Endothelial cell of umbilical vein (primary cell): ENCODE results near the gene MCU. TPM values are rescaled to one million over a fixed set of nuclear protein-coding genes. Genes with fewer than 3 reads are reported as not detected.

Source experiments
- BruUV-seq: library from RNA; stranded (reverse); fragments of 400-500 nt; replicated peaks from 2 replicates; lab custom pipeline; 2021; lab: Mats Ljungman, UMichigan
- CTCF ChIA-PET: fragments of 300-600, 350-600 bp; sonication (Branson Sonifier 250); formaldehyde crosslinking; loops from one replicate; lab custom pipeline; 2021; ENCODE audit warnings: antibody characterized with exemption, inconsistent platforms; lab: Charles Lee
- POLR2A ChIA-PET: fragments of 300-600, 350-600 bp; sonication (Branson Sonifier 250); formaldehyde crosslinking; loops from one replicate; lab custom pipeline; 2021; ENCODE audit warnings: antibody characterized with exemption, inconsistent platforms; lab: Charles Lee
- DNase-seq: peaks from one replicate; pipeline ENCODE4 v3.0.0-alpha.2; 2011; ENCODE audit warnings: low read depth, low spot score
- FAIRE-seq: peaks from 2 replicates; lab custom pipeline; 2011; peaks lifted over from hg19 to GRCh38; lab: Jason Lieb, UNC
- H2AFZ ChIP-seq: 2 replicates; pipeline ENCODE4 v1.6.0; 2012; ENCODE audit warnings: low read depth, low read length, control low read depth, inconsistent platforms
- H3K27ac ChIP-seq: 2 replicates; pipeline ENCODE4 v1.5.1; 2011; ENCODE audit warnings: low read depth, mild to moderate bottlenecking, control low read depth, low read length, moderate library complexity; ENCODE audit not compliant: insufficient read depth
- H3K27me3 ChIP-seq, 2 experiments: 2 replicates each; pipeline versions ENCODE4 v1.6.0 to v1.6.1; 2011; ENCODE audit warnings: low read length in 2 of 2, mixed read lengths in 1 of 2; ENCODE audit not compliant: control insufficient read depth in 2 of 2, insufficient read depth in 2 of 2
- H3K36me3 ChIP-seq, 2 experiments: 2 replicates in 1 of 2; 3 replicates in 1 of 2; pipeline ENCODE4 v1.5.1; 2011; ENCODE audit warnings: low read length in 2 of 2, mild to moderate bottlenecking in 1 of 2, moderate library complexity in 1 of 2; ENCODE audit not compliant: control insufficient read depth in 2 of 2, insufficient read depth in 2 of 2; ENCODE audit errors: extremely low read depth in 1 of 2
- H3K4me1 ChIP-seq: 3 replicates; pipeline ENCODE4 v1.5.1; 2011; ENCODE audit warnings: mild to moderate bottlenecking, low read length; ENCODE audit not compliant: control insufficient read depth, insufficient read depth; ENCODE audit errors: extremely low read depth
- H3K4me2 ChIP-seq: 2 replicates; pipeline ENCODE4 v1.6.1; 2011; ENCODE audit warnings: low read length, control low read depth, mixed read lengths; ENCODE audit not compliant: insufficient read depth
- H3K4me3 ChIP-seq, 3 experiments: fragments of 200-600 bp in 1 of 3; sonication (generic), shearing (Covaris generic) in 1 of 3; replicated peaks in 1 of 3; 2 replicates each; pipeline ENCODE4 v1.5.1; 2011 to 2016; ENCODE audit warnings: control low read depth in 3 of 3, low read length in 3 of 3, mild to moderate bottlenecking in 2 of 3, inconsistent platforms in 1 of 3, low read depth in 1 of 3, moderate library complexity in 1 of 3; ENCODE audit not compliant: insufficient read depth in 1 of 3
- H3K79me2 ChIP-seq: 2 replicates; pipeline ENCODE4 v1.6.0; 2012; ENCODE audit warnings: low read length, inconsistent platforms; ENCODE audit not compliant: control insufficient read depth, insufficient read depth
- H3K9ac ChIP-seq: replicated peaks from 2 replicates; pipeline ENCODE3; 2011; ENCODE audit warnings: low read length, control low read depth; ENCODE audit not compliant: insufficient read depth; ENCODE audit errors: extremely low read depth
- H3K9me1 ChIP-seq: replicated peaks from 3 replicates; pipeline ENCODE4 v1.6.0; 2011; ENCODE audit warnings: mild to moderate bottlenecking, low read length; ENCODE audit not compliant: control insufficient read depth, insufficient read depth; ENCODE audit errors: extremely low read depth
- H3K9me3 ChIP-seq: replicated peaks from 2 replicates; pipeline ENCODE4 v1.5.1; 2012; ENCODE audit warnings: low read length, inconsistent platforms; ENCODE audit not compliant: control insufficient read depth, insufficient read depth
- H4K20me1 ChIP-seq: replicated peaks from 2 replicates; pipeline ENCODE3; 2011; ENCODE audit warnings: mild to moderate bottlenecking, low read length; ENCODE audit not compliant: control insufficient read depth, insufficient read depth; ENCODE audit errors: extremely low read depth
- CTCF ChIP-seq, 2 donors: IDR thresholded peaks; 1 replicate in 1 of 2; 2 replicates in 1 of 2; pipeline ENCODE4 v1.5.1; 2011; ENCODE audit warnings: low read length in 2 of 2, mild to moderate bottlenecking in 2 of 2, moderate library complexity in 2 of 2, control low read depth in 1 of 2, inconsistent platforms in 1 of 2, low read depth in 1 of 2; ENCODE audit not compliant: insufficient read depth in 1 of 2; ENCODE audit errors: extremely low read depth in 1 of 2
- EZH2 ChIP-seq: IDR thresholded peaks from 2 replicates; pipeline ENCODE4 v1.6.1; 2012; ENCODE audit warnings: borderline replicate concordance, low read depth, mild to moderate bottlenecking, moderate library complexity, low read length, inconsistent platforms; ENCODE audit not compliant: severe bottlenecking
- FOS ChIP-seq: IDR thresholded peaks from 2 replicates; pipeline ENCODE4 v1.6.1; 2011; ENCODE audit warnings: mild to moderate bottlenecking, low read length, moderate library complexity, borderline replicate concordance; ENCODE audit not compliant: insufficient read depth
- GATA2 ChIP-seq: IDR thresholded peaks from 2 replicates; pipeline ENCODE4 v1.7.0; 2011; ENCODE audit warnings: low read depth, mild to moderate bottlenecking, moderate library complexity, mixed read lengths, low read length; ENCODE audit not compliant: insufficient read length, insufficient read depth
- JUN ChIP-seq: IDR thresholded peaks from 2 replicates; pipeline ENCODE4 v1.6.1; 2011; ENCODE audit warnings: borderline replicate concordance, low read depth; ENCODE audit not compliant: insufficient read length, insufficient read depth
- MAX ChIP-seq: IDR thresholded peaks from 2 replicates; pipeline ENCODE4 v1.6.1; 2011; ENCODE audit not compliant: insufficient read depth, insufficient read length
- MYC ChIP-seq: IDR thresholded peaks from one replicate; pipeline ENCODE4 v1.6.1; 2011; ENCODE audit warnings: mild to moderate bottlenecking, low read depth, low read length
- POLR2A ChIP-seq: IDR thresholded peaks from 2 replicates; pipeline ENCODE4 v1.6.1; 2012; ENCODE audit warnings: low read depth, mild to moderate bottlenecking, control low read depth, low read length
- POLR2AphosphoS5 ChIP-seq: IDR thresholded peaks from 2 replicates; pipeline ENCODE4 v1.6.1; 2012; ENCODE audit warnings: low read depth, mild to moderate bottlenecking, control low read depth, low read length, moderate library complexity; ENCODE audit not compliant: insufficient read depth
- dilution Hi-C: fragments of 300-500 bp; cut with MboI; formaldehyde crosslinking; loops from one replicate; pipeline ENCODE4 v1.15.0; 2019; ENCODE audit warnings: low sequenced_read_pairs; ENCODE audit not compliant: extremely low pct_ligation_motif_present
- intact Hi-C: fragments of 100-400 bp; cut with micrococcal nuclease; formaldehyde crosslinking; loops from one replicate; pipeline ENCODE4 v1.10.0; 2022
- polyA plus RNA-seq, 4 experiments: library from polyadenylated mRNA; depleted of rRNA in 3 of 4; stranded (reverse) in 3 of 4; unstranded in 1 of 4; fragments of >200 nt; gene quantifications; 2 replicates each; pipeline versions ENCODE4 v1.2.1 to v1.2.3, GENCODE V29; 2011 to 2012; ENCODE audit warnings: missing spikeins in 1 of 4
- total RNA-seq: library from RNA; stranded (reverse); gene quantifications from 2 replicates; pipeline ENCODE4 v1.2.3, GENCODE V29; 2021

The MCU gene
- total and polyA plus RNA-seq, 2 donors (not counting 3 experiments of a cell fraction or from before 2014, with no cell fraction given) = 25.2 to 37.2 TPM

- no peak overlapping the region for H3K4me3 ChIP-seq
- ChIA-PET POLR2A (no interaction called here), CTCF (interaction anchor here (1.0 kb wide), 1 partner anchor 98 kb away, joined by 3 read pairs; no protein-coding TSS in a partner anchor)
- H4K20me1 ChIP-seq = no peaks in the 10 kb centered on the region
- no TSS peak for BruUV-seq
- H3K79me2 ChIP-seq = no peaks in the 10 kb centered on the region
- H3K9ac ChIP-seq = no peak overlapping the region
- TF ChIP-seq MAX (no peak), MYC (no peak), GATA2 (no peak), FOS (no peak), POLR2AphosphoS5 (no peak), CTCF (IDR thresholded peaks at IDR 0.05; ENCODE audit: extremely low read depth in 1 of 2, insufficient read depth in 1 of 2, low read depth in 1 of 2, low read length in 2 of 2) (no peak), EZH2 (no peak), POLR2A (no peak), JUN (no peak)
- H3K36me3 ChIP-seq = no peaks in the 10 kb centered on the region
- no peaks in the 10 kb centered on the region for H3K4me1 ChIP-seq
- dilution Hi-C loops = no loop called here
- no peak overlapping the region for H2AFZ ChIP-seq
- DNase-seq = no peak
- intact Hi-C loops = no loop called here
- no peaks in the 10 kb centered on the region for H3K9me1 ChIP-seq
- no peak for FAIRE-seq
- H3K27ac ChIP-seq = no peak overlapping the region
- H3K4me2 ChIP-seq = no peak overlapping the region
- H3K9me3 ChIP-seq = no peaks in the 10 kb centered on the region
- H3K27me3 ChIP-seq = no peaks in the 10 kb centered on the region
Measured at GRCh38 chr10:72826346-72826745, 134.4 kb downstream of the MCU start.
